ENCODE results near the gene ANAPC15. TPM values are rescaled to one million over a fixed set of nuclear protein-coding genes. Genes with fewer than 3 reads are reported as not detected.

Gene ANAPC15
- total and polyA plus RNA-seq, 9 of the 15 experiments (the other 6 are each of a cell fraction or from before 2014, with no cell fraction given), result 53.0 to 254 (median 75.7) TPM

- TF ChIP-seq, protein P1, sequence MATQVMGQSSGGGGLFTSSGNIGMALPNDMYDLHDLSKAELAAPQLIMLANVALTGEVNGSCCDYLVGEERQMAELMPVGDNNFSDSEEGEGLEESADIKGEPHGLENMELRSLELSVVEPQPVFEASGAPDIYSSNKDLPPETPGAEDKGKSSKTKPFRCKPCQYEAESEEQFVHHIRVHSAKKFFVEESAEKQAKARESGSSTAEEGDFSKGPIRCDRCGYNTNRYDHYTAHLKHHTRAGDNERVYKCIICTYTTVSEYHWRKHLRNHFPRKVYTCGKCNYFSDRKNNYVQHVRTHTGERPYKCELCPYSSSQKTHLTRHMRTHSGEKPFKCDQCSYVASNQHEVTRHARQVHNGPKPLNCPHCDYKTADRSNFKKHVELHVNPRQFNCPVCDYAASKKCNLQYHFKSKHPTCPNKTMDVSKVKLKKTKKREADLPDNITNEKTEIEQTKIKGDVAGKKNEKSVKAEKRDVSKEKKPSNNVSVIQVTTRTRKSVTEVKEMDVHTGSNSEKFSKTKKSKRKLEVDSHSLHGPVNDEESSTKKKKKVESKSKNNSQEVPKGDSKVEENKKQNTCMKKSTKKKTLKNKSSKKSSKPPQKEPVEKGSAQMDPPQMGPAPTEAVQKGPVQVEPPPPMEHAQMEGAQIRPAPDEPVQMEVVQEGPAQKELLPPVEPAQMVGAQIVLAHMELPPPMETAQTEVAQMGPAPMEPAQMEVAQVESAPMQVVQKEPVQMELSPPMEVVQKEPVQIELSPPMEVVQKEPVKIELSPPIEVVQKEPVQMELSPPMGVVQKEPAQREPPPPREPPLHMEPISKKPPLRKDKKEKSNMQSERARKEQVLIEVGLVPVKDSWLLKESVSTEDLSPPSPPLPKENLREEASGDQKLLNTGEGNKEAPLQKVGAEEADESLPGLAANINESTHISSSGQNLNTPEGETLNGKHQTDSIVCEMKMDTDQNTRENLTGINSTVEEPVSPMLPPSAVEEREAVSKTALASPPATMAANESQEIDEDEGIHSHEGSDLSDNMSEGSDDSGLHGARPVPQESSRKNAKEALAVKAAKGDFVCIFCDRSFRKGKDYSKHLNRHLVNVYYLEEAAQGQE (IDR thresholded peaks at IDR 0.05; ENCODE audit: borderline replicate concordance), result no peak
- TF ChIP-seq, protein P1 (CRISPR knock-in tag; IDR thresholded peaks at IDR 0.05; ENCODE audit: low read depth), result no peak
- no peak for TF ChIP-seq EP300 (IDR thresholded peaks at IDR 0.05; ENCODE audit: low read length)
- no peak for TF ChIP-seq ASH1L (IDR thresholded peaks at IDR 0.05; ENCODE audit: borderline replicate concordance, low read depth, partially characterized antibody)
- TF ChIP-seq TRIM28 (IDR thresholded peaks at IDR 0.05), result no peak
- no peak for TF ChIP-seq TFE3 (CRISPR knock-in tag; IDR thresholded peaks at IDR 0.05)
- no peak for TF ChIP-seq PHB2 (IDR thresholded peaks at IDR 0.05; ENCODE audit: low read depth)
- TF ChIP-seq, protein P2, sequence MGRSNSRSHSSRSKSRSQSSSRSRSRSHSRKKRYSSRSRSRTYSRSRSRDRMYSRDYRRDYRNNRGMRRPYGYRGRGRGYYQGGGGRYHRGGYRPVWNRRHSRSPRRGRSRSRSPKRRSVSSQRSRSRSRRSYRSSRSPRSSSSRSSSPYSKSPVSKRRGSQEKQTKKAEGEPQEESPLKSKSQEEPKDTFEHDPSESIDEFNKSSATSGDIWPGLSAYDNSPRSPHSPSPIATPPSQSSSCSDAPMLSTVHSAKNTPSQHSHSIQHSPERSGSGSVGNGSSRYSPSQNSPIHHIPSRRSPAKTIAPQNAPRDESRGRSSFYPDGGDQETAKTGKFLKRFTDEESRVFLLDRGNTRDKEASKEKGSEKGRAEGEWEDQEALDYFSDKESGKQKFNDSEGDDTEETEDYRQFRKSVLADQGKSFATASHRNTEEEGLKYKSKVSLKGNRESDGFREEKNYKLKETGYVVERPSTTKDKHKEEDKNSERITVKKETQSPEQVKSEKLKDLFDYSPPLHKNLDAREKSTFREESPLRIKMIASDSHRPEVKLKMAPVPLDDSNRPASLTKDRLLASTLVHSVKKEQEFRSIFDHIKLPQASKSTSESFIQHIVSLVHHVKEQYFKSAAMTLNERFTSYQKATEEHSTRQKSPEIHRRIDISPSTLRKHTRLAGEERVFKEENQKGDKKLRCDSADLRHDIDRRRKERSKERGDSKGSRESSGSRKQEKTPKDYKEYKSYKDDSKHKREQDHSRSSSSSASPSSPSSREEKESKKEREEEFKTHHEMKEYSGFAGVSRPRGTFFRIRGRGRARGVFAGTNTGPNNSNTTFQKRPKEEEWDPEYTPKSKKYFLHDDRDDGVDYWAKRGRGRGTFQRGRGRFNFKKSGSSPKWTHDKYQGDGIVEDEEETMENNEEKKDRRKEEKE (IDR thresholded peaks at IDR 0.05; ENCODE audit: borderline replicate concordance in 1 of 2, control insufficient read depth in 1 of 2, low read depth in 2 of 2, low read length in 1 of 2), result no peak
- TF ChIP-seq MYC (IDR thresholded peaks at IDR 0.05; ENCODE audit: low read depth, low read length), result no peak
- TF ChIP-seq MYC (CRISPR knock-in tag; IDR thresholded peaks at IDR 0.05; ENCODE audit: borderline replicate concordance, low read depth), result no peak
- TF ChIP-seq FOSL1 (tag; conservative IDR thresholded peaks at IDR 0.05), result peak; percentile 68
- no peak for TF ChIP-seq ZKSCAN3 (CRISPR knock-in tag; IDR thresholded peaks at IDR 0.05)
- TF ChIP-seq NR2C2 (CRISPR knock-in tag; IDR thresholded peaks at IDR 0.05), result no peak
- TF ChIP-seq NR2C2 (tag; IDR thresholded peaks at IDR 0.05), result peak; percentile 87
- no peak for TF ChIP-seq RCOR1 (IDR thresholded peaks at IDR 0.05; ENCODE audit: borderline replicate concordance in 1 of 2, low read depth in 2 of 2, low read length in 2 of 2)
- TF ChIP-seq BCL6 (CRISPR knock-in tag; IDR thresholded peaks at IDR 0.05), result 0 out of 2 replicates have a peak, but pooled peaks have one; percentile 34
- TF ChIP-seq GTF2A2 (tag; IDR thresholded peaks at IDR 0.05), result no peak
- TF ChIP-seq ZNF311 (CRISPR knock-in tag; IDR thresholded peaks at IDR 0.05), result no peak
These were observed 42.7 kb downstream of the ANAPC15 start (continued) for GRCh38 chr11:72069787-72070251.
